Measurements from ENCODE around the gene RAB10. TPM values are rescaled to one million over a fixed set of nuclear protein-coding genes. Genes with fewer than 3 reads are reported as not detected.

RAB10 gene
- total RNA-seq, 1 experiment from 2014 or later: 167 TPM

DNA sequence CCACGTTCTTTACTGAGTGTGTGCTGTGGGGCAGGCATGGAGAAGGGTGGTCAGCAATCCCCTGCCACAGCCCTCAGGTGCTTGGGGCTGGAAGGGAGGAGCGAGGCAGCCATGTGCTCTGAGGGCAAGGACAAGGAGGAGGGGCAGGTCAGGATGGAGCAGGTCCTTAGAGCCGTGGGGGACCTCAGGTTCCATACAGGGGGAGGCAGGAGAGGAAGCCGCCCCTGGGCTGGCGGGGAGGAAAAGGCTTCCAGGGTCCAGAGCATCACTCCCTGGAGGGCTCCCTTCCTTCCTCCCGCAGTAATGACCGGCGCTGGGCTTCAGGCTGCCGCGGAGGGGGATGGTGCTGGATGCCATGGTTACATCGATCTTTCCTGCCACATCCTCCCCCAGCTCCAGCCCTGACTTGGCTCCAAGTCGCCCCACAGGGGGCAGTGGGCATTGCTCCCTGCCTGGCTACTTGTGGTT lies 145.6 kb downstream of the RAB10 start:
- Histone ChIP-seq H2AFZ (ENCODE audit: low read depth, low read length, poor library complexity, severe bottlenecking) (no peak overlapping the region), H3K9ac (ENCODE audit: low read length) (no peak overlapping the region)
- POLR2A ChIA-PET: no interaction called here

More for the DNA sequence above, 145.6 kb downstream of the RAB10 start:
- H3K27me3 ChIP-seq (ENCODE audit: insufficient read depth, low read length): no peaks in the 10 kb centered on the region
- TF ChIP-seq CBX3 (IDR thresholded peaks at IDR 0.05; ENCODE audit: low read depth) (no peak), ZFX (IDR thresholded peaks at IDR 0.05) (no peak), POLR2AphosphoS5 (IDR thresholded peaks at IDR 0.05; ENCODE audit: low read depth, low read length) (no peak), TCF7L2 (IDR thresholded peaks at IDR 0.05; ENCODE audit: borderline replicate concordance, extremely low read depth, insufficient read depth, insufficient read length) (no peak), SP1 (IDR thresholded peaks at IDR 0.05; ENCODE audit: low read depth) (no peak), JUND (IDR thresholded peaks at IDR 0.05) (no peak)
- TF ChIP-seq, protein P1, sequence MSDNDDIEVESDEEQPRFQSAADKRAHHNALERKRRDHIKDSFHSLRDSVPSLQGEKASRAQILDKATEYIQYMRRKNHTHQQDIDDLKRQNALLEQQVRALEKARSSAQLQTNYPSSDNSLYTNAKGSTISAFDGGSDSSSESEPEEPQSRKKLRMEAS (IDR thresholded peaks at IDR 0.05): no peak
- TF ChIP-seq, protein P2, sequence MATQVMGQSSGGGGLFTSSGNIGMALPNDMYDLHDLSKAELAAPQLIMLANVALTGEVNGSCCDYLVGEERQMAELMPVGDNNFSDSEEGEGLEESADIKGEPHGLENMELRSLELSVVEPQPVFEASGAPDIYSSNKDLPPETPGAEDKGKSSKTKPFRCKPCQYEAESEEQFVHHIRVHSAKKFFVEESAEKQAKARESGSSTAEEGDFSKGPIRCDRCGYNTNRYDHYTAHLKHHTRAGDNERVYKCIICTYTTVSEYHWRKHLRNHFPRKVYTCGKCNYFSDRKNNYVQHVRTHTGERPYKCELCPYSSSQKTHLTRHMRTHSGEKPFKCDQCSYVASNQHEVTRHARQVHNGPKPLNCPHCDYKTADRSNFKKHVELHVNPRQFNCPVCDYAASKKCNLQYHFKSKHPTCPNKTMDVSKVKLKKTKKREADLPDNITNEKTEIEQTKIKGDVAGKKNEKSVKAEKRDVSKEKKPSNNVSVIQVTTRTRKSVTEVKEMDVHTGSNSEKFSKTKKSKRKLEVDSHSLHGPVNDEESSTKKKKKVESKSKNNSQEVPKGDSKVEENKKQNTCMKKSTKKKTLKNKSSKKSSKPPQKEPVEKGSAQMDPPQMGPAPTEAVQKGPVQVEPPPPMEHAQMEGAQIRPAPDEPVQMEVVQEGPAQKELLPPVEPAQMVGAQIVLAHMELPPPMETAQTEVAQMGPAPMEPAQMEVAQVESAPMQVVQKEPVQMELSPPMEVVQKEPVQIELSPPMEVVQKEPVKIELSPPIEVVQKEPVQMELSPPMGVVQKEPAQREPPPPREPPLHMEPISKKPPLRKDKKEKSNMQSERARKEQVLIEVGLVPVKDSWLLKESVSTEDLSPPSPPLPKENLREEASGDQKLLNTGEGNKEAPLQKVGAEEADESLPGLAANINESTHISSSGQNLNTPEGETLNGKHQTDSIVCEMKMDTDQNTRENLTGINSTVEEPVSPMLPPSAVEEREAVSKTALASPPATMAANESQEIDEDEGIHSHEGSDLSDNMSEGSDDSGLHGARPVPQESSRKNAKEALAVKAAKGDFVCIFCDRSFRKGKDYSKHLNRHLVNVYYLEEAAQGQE (IDR thresholded peaks at IDR 0.05; ENCODE audit: low read depth): no peak
- DNase-seq (ENCODE audit: low read depth, low spot score): no peak
- no peaks in the 10 kb centered on the region for H3K9me3 ChIP-seq (ENCODE audit: control insufficient read depth in 1 of 2, insufficient read depth in 1 of 2, low read depth in 1 of 2, low read length in 2 of 2)
- no peaks in the 10 kb centered on the region for H3K36me3 ChIP-seq (ENCODE audit: control insufficient read depth in 1 of 2, insufficient read depth in 2 of 2, low read length in 2 of 2)
- no peaks in the 10 kb centered on the region for H3K9me2 ChIP-seq (ENCODE audit: insufficient read depth)
- CTCF ChIA-PET: no interaction called here
- no peaks in the 10 kb centered on the region for H4K20me1 ChIP-seq (ENCODE audit: insufficient read depth)
- RAD21 ChIA-PET (ENCODE audit: low non-redundant PET in 1 of 2, low total read pairs in 2 of 2, uncharacterized antibody in 2 of 2, unreplicated experiment in 2 of 2): no interaction called here
- BruUV-seq (replicated peaks): no TSS peak
- peaks cover 0 to 2% of the 10 kb centered on the region in 2 experiments; a peak in 1 of 4 replicates for H3K4me1 ChIP-seq (ENCODE audit: control insufficient read depth in 1 of 2, insufficient read depth in 2 of 2, low read length in 2 of 2)
- intact Hi-C loops (cut with micrococcal nuclease): no loop called here
- H3K4me2 ChIP-seq (ENCODE audit: low read length): no peak overlapping the region
- no peak overlapping the region for H3K4me3 ChIP-seq (replicated peaks in 1 of 2; ENCODE audit: low read depth in 1 of 2, low read length in 2 of 2)
- H3K27ac ChIP-seq (ENCODE audit: low read depth, low read length): no peak overlapping the region
- ATAC-seq: no peak
- H3K79me2 ChIP-seq (ENCODE audit: insufficient read depth, low read length): peaks cover 3% of the 10 kb centered on the region; the same call in 1 of the 2 replicates

All from HCT116 (cell line).